HCT116 (cell line): ENCODE results near the gene MCF2L2. TPM values are rescaled to one million over a fixed set of nuclear protein-coding genes. Genes with fewer than 3 reads are reported as not detected.

Source experiments
- ATAC-seq: fragments of 200-7000 bp; cut with Tn5 transposase; 2 replicates; pipeline ENCODE4 v1.9.1; 2020; ENCODE audit warnings: mild to moderate bottlenecking, moderate library complexity
- BruUV-seq: library from RNA; stranded (reverse); fragments of 400-500 nt; replicated peaks from 2 replicates; lab custom pipeline; 2021; lab: Mats Ljungman, UMichigan
- CTCF ChIA-PET: fragments of 300-600 bp; sonication (Branson Sonifier 250); formaldehyde crosslinking; loops from one replicate; lab custom pipeline; 2021; ENCODE audit warnings: antibody characterized with exemption; lab: Charles Lee
- POLR2A ChIA-PET: fragments of 300-600, 350-600 bp; sonication (Branson Sonifier 250); formaldehyde crosslinking; loops from one replicate; lab custom pipeline; 2021; ENCODE audit warnings: antibody characterized with exemption; lab: Charles Lee
- RAD21 ChIA-PET, 2 experiments: fragments of 300-600 bp; sonication (Branson Sonifier 250); formaldehyde crosslinking; loops; one replicate each; lab custom pipeline; 2023; ENCODE audit warnings: low total read pairs in 2 of 2; ENCODE audit not compliant: uncharacterized antibody in 2 of 2, unreplicated experiment in 2 of 2, low non-redundant PET in 1 of 2; lab: Charles Lee
- DNase-seq: peaks from one replicate; pipeline ENCODE4 v3.0.0-alpha.2; 2010; ENCODE audit warnings: low read depth, low spot score
- H2AFZ ChIP-seq: fragments of 200-600 bp; shearing (Covaris generic), sonication (generic); 2 replicates; pipeline ENCODE4 v1.6.1; 2017; ENCODE audit warnings: low read depth, mixed run types, mixed read lengths, antibody characterized with exemption, low read length; ENCODE audit not compliant: poor library complexity, severe bottlenecking
- H3K27ac ChIP-seq: 2 replicates; pipeline ENCODE4 v1.5.1; 2012; ENCODE audit warnings: low read depth, low read length
- H3K27me3 ChIP-seq: fragments of 200-600 bp; sonication (generic); 2 replicates; pipeline ENCODE4 v1.6.1; 2016; ENCODE audit warnings: mixed run types, low read length, mixed read lengths; ENCODE audit not compliant: insufficient read depth
- H3K36me3 ChIP-seq, 2 experiments: fragments of 200-500 bp in 1 of 2; fragments of 200-600 bp in 1 of 2; sonication (Bioruptor generic) in 1 of 2; sonication (generic) in 1 of 2; 2 replicates each; pipeline versions ENCODE4 v1.5.1 to v1.6.1; 2014 to 2016; ENCODE audit warnings: low read length in 2 of 2, inconsistent platforms in 1 of 2, mixed read lengths in 1 of 2, mixed run types in 1 of 2; ENCODE audit not compliant: insufficient read depth in 2 of 2, control insufficient read depth in 1 of 2
- H3K4me1 ChIP-seq, 2 experiments: fragments of 200-600 bp in 1 of 2; sonication (generic) in 1 of 2; 2 replicates each; pipeline versions ENCODE4 v1.5.1 to v1.6.1; 2012 to 2017; ENCODE audit warnings: low read length in 2 of 2, inconsistent platforms in 1 of 2, mild to moderate bottlenecking in 1 of 2, mixed read lengths in 1 of 2, mixed run types in 1 of 2, moderate library complexity in 1 of 2; ENCODE audit not compliant: insufficient read depth in 2 of 2, control insufficient read depth in 1 of 2
- H3K4me2 ChIP-seq: fragments of 200-600 bp; sonication (generic); 2 replicates; pipeline ENCODE4 v1.6.1; 2017; ENCODE audit warnings: mixed run types, low read length, mixed read lengths
- H3K4me3 ChIP-seq, 2 experiments: fragments of 200-600 bp in 1 of 2; sonication (generic) in 1 of 2; replicated peaks in 1 of 2; 2 replicates each; pipeline ENCODE4 v1.5.1; 2011 to 2016; ENCODE audit warnings: low read length in 2 of 2, control low read depth in 1 of 2, low read depth in 1 of 2, mild to moderate bottlenecking in 1 of 2, mixed read lengths in 1 of 2, mixed run types in 1 of 2
- H3K79me2 ChIP-seq: fragments of 200-600 bp; sonication (generic); 2 replicates; pipeline ENCODE4 v1.6.1; 2017; ENCODE audit warnings: mild to moderate bottlenecking, mixed run types, low read length, moderate library complexity, mixed read lengths; ENCODE audit not compliant: insufficient read depth
- H3K9ac ChIP-seq: fragments of 200-600 bp; sonication (generic); 2 replicates; pipeline ENCODE4 v1.6.1; 2016; ENCODE audit warnings: low read length, mixed read lengths
- H3K9me2 ChIP-seq: fragments of 200-600 bp; sonication (generic), shearing (Covaris generic); 2 replicates; pipeline ENCODE4 v1.6.1; 2017; ENCODE audit warnings: mixed run types, mild to moderate bottlenecking, moderate library complexity; ENCODE audit not compliant: insufficient read depth
- H3K9me3 ChIP-seq, 2 experiments: fragments of 200-500 bp in 1 of 2; fragments of 200-600 bp in 1 of 2; sonication (Bioruptor generic) in 1 of 2; sonication (generic) in 1 of 2; 2 replicates each; pipeline ENCODE4 v1.6.1; 2014 to 2017; ENCODE audit warnings: low read length in 2 of 2, mixed read lengths in 2 of 2, inconsistent platforms in 1 of 2, low read depth in 1 of 2, mild to moderate bottlenecking in 1 of 2, mixed run types in 1 of 2, moderate library complexity in 1 of 2; ENCODE audit not compliant: control insufficient read depth in 1 of 2, insufficient read depth in 1 of 2
- H4K20me1 ChIP-seq: fragments of 200-600 bp; sonication (generic), shearing (Covaris generic); 2 replicates; pipeline ENCODE4 v1.6.1; 2017; ENCODE audit warnings: mixed run types, mild to moderate bottlenecking, moderate library complexity; ENCODE audit not compliant: insufficient read depth
- ATF3 ChIP-seq: IDR thresholded peaks from 2 replicates; pipeline ENCODE4 v1.6.1; 2012
- ELF1 ChIP-seq: IDR thresholded peaks from 2 replicates; pipeline ENCODE4 v1.6.1; 2012; ENCODE audit warnings: low read depth, borderline replicate concordance
- EZH2 ChIP-seq: fragments of 200-600 bp; sonication (generic); IDR thresholded peaks from 2 replicates; pipeline ENCODE4 v1.6.1; 2017; ENCODE audit warnings: antibody characterized with exemption, mixed run types
- FOSL1 ChIP-seq: IDR thresholded peaks from 2 replicates; pipeline ENCODE4 v1.6.1; 2012; ENCODE audit warnings: low read depth
- JUND ChIP-seq: IDR thresholded peaks from 2 replicates; pipeline ENCODE4 v1.6.1; 2012
- POLR2A ChIP-seq: IDR thresholded peaks from 2 replicates; pipeline ENCODE4 v1.7.0; 2011; ENCODE audit warnings: borderline replicate concordance; ENCODE audit not compliant: insufficient read depth, insufficient read length; ENCODE audit errors: extremely low read depth
- POLR2AphosphoS5 ChIP-seq: IDR thresholded peaks from 2 replicates; pipeline ENCODE4 v1.6.1; 2011; ENCODE audit warnings: mild to moderate bottlenecking, low read depth, low read length, moderate library complexity
- RAD21 ChIP-seq: IDR thresholded peaks from 2 replicates; pipeline ENCODE4 v1.6.1; 2012; ENCODE audit warnings: low read depth, mild to moderate bottlenecking
- TCF7L2 ChIP-seq: IDR thresholded peaks from 2 replicates; pipeline ENCODE4 v1.7.0; 2011; ENCODE audit warnings: borderline replicate concordance, inconsistent platforms; ENCODE audit not compliant: insufficient read depth, insufficient read length; ENCODE audit errors: extremely low read depth
- ZBTB33 ChIP-seq: IDR thresholded peaks from 2 replicates; pipeline ENCODE4 v1.6.1; 2011; ENCODE audit warnings: mild to moderate bottlenecking, low read length, moderate library complexity; ENCODE audit not compliant: insufficient replicate concordance; ENCODE audit errors: extremely low read depth
- ZNF274 ChIP-seq: fragments of 200-500 bp; sonication (Bioruptor generic); IDR thresholded peaks from 2 replicates; pipeline ENCODE4 v1.6.1; 2014; ENCODE audit warnings: mild to moderate bottlenecking, low read depth, low read length, inconsistent platforms
- intact Hi-C: fragments of 100-400 bp; cut with micrococcal nuclease; formaldehyde crosslinking; loops from 2 replicates; pipeline ENCODE4 v1.10.0; 2022
- total RNA-seq: library from RNA; stranded (reverse); gene quantifications from one replicate; pipeline ENCODE4 v1.2.1, GENCODE V29; 2021; ENCODE audit not compliant: unreplicated experiment
- TF ChIP-seq, protein P1 (sequence below): IDR thresholded peaks from 2 replicates; pipeline ENCODE4 v1.6.1; 2012; ENCODE audit warnings: low read depth

MCF2L2 gene
- total RNA-seq, 1 experiment from 2014 or later: 1.5 TPM

GRCh38 chr3:183472155-183472554, 43.7 kb upstream of the MCF2L2 start:
- Histone ChIP-seq H3K4me3 (no peak overlapping the region), H3K36me3 (no peaks in the 10 kb centered on the region), H3K9me3 (no peaks in the 10 kb centered on the region), H3K9me2 (no peaks in the 10 kb centered on the region), H3K4me2 (no peak overlapping the region), H3K79me2 (no peaks in the 10 kb centered on the region), H3K27ac (no peak overlapping the region), H4K20me1 (no peaks in the 10 kb centered on the region), H3K27me3 (no peaks in the 10 kb centered on the region), H2AFZ (no peak overlapping the region), H3K9ac (no peak overlapping the region), H3K4me1 (peaks cover 3 to 6% of the 10 kb centered on the region in 2 experiments; a peak in 3 of 4 replicates)
- no peak for ATAC-seq
- DNase-seq: no peak
- RAD21 ChIA-PET: no interaction called here
- CTCF ChIA-PET: interaction anchor here (1.1 kb wide), 1 partner anchor 295 kb away, joined by 4 read pairs; no protein-coding TSS in a partner anchor
- POLR2A ChIA-PET: no interaction called here
- BruUV-seq: no TSS peak
- intact Hi-C loops: no loop called here
- TF ChIP-seq ZBTB33 (no peak), POLR2AphosphoS5 (no peak), ELF1 (no peak), ZNF274 (no peak), POLR2A (no peak), FOSL1 (no peak)

GRCh38 chr3:183468424-183468823, 40.0 kb upstream of the MCF2L2 start:
- ChIA-PET RAD21 (no interaction called here), POLR2A (no interaction called here), CTCF (interaction anchor here (1.0 kb wide), 1 partner anchor 137 kb away, joined by 3 read pairs; no protein-coding TSS in a partner anchor)
- H2AFZ ChIP-seq: no peak overlapping the region
- peaks cover 3 to 6% of the 10 kb centered on the region in 2 experiments; a peak in 3 of 4 replicates for H3K4me1 ChIP-seq
- H3K9me3 ChIP-seq: no peaks in the 10 kb centered on the region
- DNase-seq (no peak), ATAC-seq (no peak)
- no peaks in the 10 kb centered on the region for H3K79me2 ChIP-seq
- no peak overlapping the region for H3K9ac ChIP-seq
- no peaks in the 10 kb centered on the region for H4K20me1 ChIP-seq
- no TSS peak for BruUV-seq
- no peaks in the 10 kb centered on the region for H3K27me3 ChIP-seq
- no peaks in the 10 kb centered on the region for H3K36me3 ChIP-seq
- no peaks in the 10 kb centered on the region for H3K9me2 ChIP-seq
- no peak overlapping the region for H3K4me3 ChIP-seq
- intact Hi-C loops: loop anchor here (5.0 to 10.0 kb wide), 2 partner anchors 414 to 816 kb away; partner anchors contain the start of gene PARL
- H3K4me2 ChIP-seq: no peak overlapping the region
- H3K27ac ChIP-seq: no peak overlapping the region
- no peak for TF ChIP-seq JUND
- no peak for TF ChIP-seq FOSL1
- TF ChIP-seq EZH2: no peak
- TF ChIP-seq RAD21: no peak
- no peak for TF ChIP-seq ATF3
- TF ChIP-seq, protein P1, sequence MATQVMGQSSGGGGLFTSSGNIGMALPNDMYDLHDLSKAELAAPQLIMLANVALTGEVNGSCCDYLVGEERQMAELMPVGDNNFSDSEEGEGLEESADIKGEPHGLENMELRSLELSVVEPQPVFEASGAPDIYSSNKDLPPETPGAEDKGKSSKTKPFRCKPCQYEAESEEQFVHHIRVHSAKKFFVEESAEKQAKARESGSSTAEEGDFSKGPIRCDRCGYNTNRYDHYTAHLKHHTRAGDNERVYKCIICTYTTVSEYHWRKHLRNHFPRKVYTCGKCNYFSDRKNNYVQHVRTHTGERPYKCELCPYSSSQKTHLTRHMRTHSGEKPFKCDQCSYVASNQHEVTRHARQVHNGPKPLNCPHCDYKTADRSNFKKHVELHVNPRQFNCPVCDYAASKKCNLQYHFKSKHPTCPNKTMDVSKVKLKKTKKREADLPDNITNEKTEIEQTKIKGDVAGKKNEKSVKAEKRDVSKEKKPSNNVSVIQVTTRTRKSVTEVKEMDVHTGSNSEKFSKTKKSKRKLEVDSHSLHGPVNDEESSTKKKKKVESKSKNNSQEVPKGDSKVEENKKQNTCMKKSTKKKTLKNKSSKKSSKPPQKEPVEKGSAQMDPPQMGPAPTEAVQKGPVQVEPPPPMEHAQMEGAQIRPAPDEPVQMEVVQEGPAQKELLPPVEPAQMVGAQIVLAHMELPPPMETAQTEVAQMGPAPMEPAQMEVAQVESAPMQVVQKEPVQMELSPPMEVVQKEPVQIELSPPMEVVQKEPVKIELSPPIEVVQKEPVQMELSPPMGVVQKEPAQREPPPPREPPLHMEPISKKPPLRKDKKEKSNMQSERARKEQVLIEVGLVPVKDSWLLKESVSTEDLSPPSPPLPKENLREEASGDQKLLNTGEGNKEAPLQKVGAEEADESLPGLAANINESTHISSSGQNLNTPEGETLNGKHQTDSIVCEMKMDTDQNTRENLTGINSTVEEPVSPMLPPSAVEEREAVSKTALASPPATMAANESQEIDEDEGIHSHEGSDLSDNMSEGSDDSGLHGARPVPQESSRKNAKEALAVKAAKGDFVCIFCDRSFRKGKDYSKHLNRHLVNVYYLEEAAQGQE: no peak
- TF ChIP-seq ZNF274: no peak
- no peak for TF ChIP-seq ZBTB33
- TF ChIP-seq TCF7L2: no peak
